Astrocyte (in vitro differentiated cells and primary cell): ENCODE data around the gene SEC31A. TPM values are rescaled to one million over a fixed set of nuclear protein-coding genes. Genes with fewer than 3 reads are reported as not detected.
A peak's percentile ranks its signal among the peaks of the same experiment; 100 is the strongest.

ENCODE experiments used
- DNase-seq: peaks from one replicate; pipeline ENCODE4 v3.0.0-alpha.2; 2010; ENCODE audit warnings: low read depth
- FAIRE-seq: peaks from 2 replicates; lab custom pipeline; 2011; peaks lifted over from hg19 to GRCh38; lab: Jason Lieb, UNC
- H2AFZ ChIP-seq: 2 replicates; pipeline ENCODE4 v1.6.0; 2012; ENCODE audit warnings: low read depth, low read length, inconsistent platforms
- H3K27ac ChIP-seq: 2 replicates; pipeline ENCODE4 v1.5.1; 2011; ENCODE audit warnings: low read depth, low read length, inconsistent platforms
- H3K27me3 ChIP-seq: 2 replicates; pipeline ENCODE4 v1.6.0; 2011; ENCODE audit warnings: low read length, inconsistent platforms; ENCODE audit not compliant: insufficient read depth
- H3K36me3 ChIP-seq: 2 replicates; pipeline ENCODE4 v1.5.1; 2011; ENCODE audit warnings: low read length, inconsistent platforms; ENCODE audit not compliant: insufficient read depth
- H3K4me1 ChIP-seq: 2 replicates; pipeline ENCODE4 v1.5.1; 2011; ENCODE audit warnings: low read length, inconsistent platforms; ENCODE audit not compliant: insufficient read depth
- H3K4me2 ChIP-seq: 2 replicates; pipeline ENCODE4 v1.6.0; 2012; ENCODE audit warnings: low read length, inconsistent platforms
- H3K4me3 ChIP-seq: 2 replicates; pipeline ENCODE4 v1.5.1; 2011; ENCODE audit warnings: low read depth, mild to moderate bottlenecking, low read length, inconsistent platforms; ENCODE audit not compliant: insufficient read depth
- H3K79me2 ChIP-seq: 2 replicates; pipeline ENCODE4 v1.6.0; 2012; ENCODE audit warnings: mild to moderate bottlenecking, low read length, inconsistent platforms; ENCODE audit not compliant: insufficient read depth
- H3K9ac ChIP-seq: 2 replicates; pipeline ENCODE4 v1.6.0; 2012; ENCODE audit warnings: mild to moderate bottlenecking, low read length, inconsistent platforms
- H3K9me3 ChIP-seq: 2 replicates; pipeline ENCODE4 v1.5.1; 2012; ENCODE audit warnings: low read depth, mild to moderate bottlenecking, low read length, inconsistent platforms; ENCODE audit not compliant: insufficient read depth
- H4K20me1 ChIP-seq: 2 replicates; pipeline ENCODE4 v1.6.0; 2012; ENCODE audit warnings: low read length, inconsistent platforms; ENCODE audit not compliant: insufficient read depth
- H3K27ac Mint-ChIP-seq: one replicate; pipeline ENCODE4 v1.8.0; 2021; ENCODE audit warnings: mild to moderate bottlenecking, mixed read lengths; ENCODE audit not compliant: unreplicated experiment
- H3K27me3 Mint-ChIP-seq: one replicate; pipeline ENCODE4 v1.8.0; 2021; ENCODE audit warnings: low read depth, mixed read lengths; ENCODE audit not compliant: unreplicated experiment
- H3K36me3 Mint-ChIP-seq: one replicate; pipeline ENCODE4 v1.8.0; 2021; ENCODE audit warnings: low read depth, mixed read lengths; ENCODE audit not compliant: unreplicated experiment
- H3K4me1 Mint-ChIP-seq: one replicate; pipeline ENCODE4 v1.8.0; 2021; ENCODE audit warnings: low read depth, mixed read lengths; ENCODE audit not compliant: unreplicated experiment
- H3K4me3 Mint-ChIP-seq: one replicate; pipeline ENCODE4 v1.8.0; 2021; ENCODE audit warnings: mild to moderate bottlenecking, moderate library complexity, mixed read lengths; ENCODE audit not compliant: unreplicated experiment
- H3K9me3 Mint-ChIP-seq: one replicate; pipeline ENCODE4 v1.8.0; 2021; ENCODE audit warnings: mild to moderate bottlenecking, mixed read lengths; ENCODE audit not compliant: unreplicated experiment
- CTCF ChIP-seq: IDR thresholded peaks from 2 replicates; pipeline ENCODE4 v1.5.1; 2011; ENCODE audit warnings: low read depth, mild to moderate bottlenecking, inconsistent platforms, low read length, moderate library complexity; ENCODE audit not compliant: insufficient read depth
- EZH2 ChIP-seq: IDR thresholded peaks from 2 replicates; pipeline ENCODE4 v1.6.1; 2012; ENCODE audit warnings: mild to moderate bottlenecking, low read length, inconsistent platforms; ENCODE audit not compliant: insufficient read depth
- total RNA-seq: library from RNA; stranded (reverse); gene quantifications from 2 replicates; pipeline ENCODE4 v1.2.1, GENCODE V29; 2021

SEC31A gene
- total RNA-seq, 1 donor from 2014 or later: 471 TPM

DNA sequence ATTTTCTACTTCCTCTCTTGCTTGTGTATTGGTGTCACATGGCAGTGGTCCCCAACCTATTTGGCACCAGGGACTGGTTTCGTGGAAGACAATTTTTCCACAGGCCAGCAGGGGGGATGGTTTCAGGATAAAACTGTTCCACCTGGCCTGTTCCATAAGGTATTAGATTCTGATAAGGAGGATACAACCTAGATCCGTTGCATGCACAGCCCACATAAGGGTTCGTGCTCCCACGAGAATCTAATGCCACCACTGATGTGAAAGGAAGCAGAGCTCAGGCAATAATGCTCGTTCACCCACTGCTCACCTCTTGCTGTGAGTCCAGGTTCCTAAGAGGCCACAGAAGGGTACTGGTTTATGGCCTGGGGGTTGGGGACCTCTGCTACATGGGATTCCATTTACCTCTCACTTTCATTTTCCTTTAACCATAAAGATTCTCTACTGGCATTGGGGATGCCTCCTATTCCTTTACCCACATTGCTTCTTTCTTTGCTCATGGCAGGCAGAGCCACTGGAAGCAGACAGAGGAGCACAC is 38.1 kb downstream of the SEC31A start:
- Mint-ChIP-seq H3K27ac (no peak overlapping the region), H3K36me3 (peaks cover 29% of the 10 kb centered on the region), H3K27me3 (no peaks in the 10 kb centered on the region), H3K4me3 (no peak overlapping the region), H3K9me3 (no peaks in the 10 kb centered on the region), H3K4me1 (peaks cover 7% of the 10 kb centered on the region)
- Histone ChIP-seq H3K27me3 (no peaks in the 10 kb centered on the region), H3K9me3 (no peaks in the 10 kb centered on the region), H2AFZ (no peak overlapping the region), H3K4me2 (no peak overlapping the region), H3K4me3 (no peak overlapping the region), H3K9ac (no peak overlapping the region), H3K27ac (no peak overlapping the region), H3K79me2 (peaks cover 64% of the 10 kb centered on the region), H3K4me1 (no peaks in the 10 kb centered on the region), H3K36me3 (peaks cover 88% of the 10 kb centered on the region), H4K20me1 (peaks cover 63% of the 10 kb centered on the region)
- FAIRE-seq: no peak
- TF ChIP-seq CTCF (no peak), EZH2 (no peak)
- no peak for DNase-seq

DNA sequence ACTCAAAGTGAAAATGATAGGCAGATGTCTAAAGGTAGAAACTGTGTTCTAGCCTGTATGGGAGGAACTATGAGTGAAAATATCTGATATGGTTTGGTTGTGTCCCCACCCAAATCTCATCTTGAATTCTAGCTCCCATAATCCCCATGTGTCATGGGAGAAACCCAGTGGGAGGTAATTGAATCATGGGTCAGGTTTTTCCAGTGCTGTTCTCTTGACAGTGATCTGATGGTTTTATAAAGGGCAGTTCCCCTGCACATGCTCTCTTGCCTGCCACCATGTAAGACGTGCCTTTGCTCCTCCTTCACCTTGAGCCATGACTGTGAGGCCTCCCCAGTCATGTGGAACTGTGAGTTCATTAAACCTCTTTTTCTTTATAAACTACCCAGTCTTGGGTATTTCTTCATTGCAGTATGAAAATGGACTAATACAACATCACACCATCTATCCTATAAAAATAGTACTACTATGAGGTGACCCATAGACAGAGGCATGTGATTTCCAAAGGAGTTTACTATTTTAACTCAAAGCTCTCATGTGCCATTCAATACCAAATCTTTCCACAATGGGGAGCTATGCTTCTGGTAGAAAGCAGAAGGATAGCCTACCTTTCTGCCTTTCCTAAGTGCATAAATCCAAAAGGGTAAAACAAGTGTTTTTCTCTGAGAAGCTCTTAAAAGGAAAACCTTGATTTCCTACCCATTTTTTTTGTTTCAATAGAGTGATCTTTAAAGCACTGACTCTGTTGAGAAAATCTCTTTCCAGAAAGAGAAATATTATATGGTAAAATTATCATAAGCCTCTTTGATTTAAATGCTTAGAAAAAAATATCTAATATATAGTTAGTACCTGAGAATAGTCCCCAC is 38.8 kb downstream of the SEC31A start:
- peaks cover 7% of the 10 kb centered on the region for H3K4me1 Mint-ChIP-seq
- Histone ChIP-seq H4K20me1 (peaks cover 63% of the 10 kb centered on the region), H3K36me3 (peaks cover 88% of the 10 kb centered on the region), H3K9ac (no peak overlapping the region), H2AFZ (no peak overlapping the region), H3K4me2 (no peak overlapping the region), H3K27ac (no peak overlapping the region), H3K27me3 (no peaks in the 10 kb centered on the region), H3K79me2 (peaks cover 64% of the 10 kb centered on the region), H3K9me3 (no peaks in the 10 kb centered on the region), H3K4me1 (no peaks in the 10 kb centered on the region), H3K4me3 (no peak overlapping the region)
- no peak overlapping the region for H3K27ac Mint-ChIP-seq
- TF ChIP-seq CTCF (peak; percentile 34), EZH2 (no peak)
- no peak overlapping the region for H3K4me3 Mint-ChIP-seq
- no peaks in the 10 kb centered on the region for H3K27me3 Mint-ChIP-seq
- no peaks in the 10 kb centered on the region for H3K9me3 Mint-ChIP-seq
- peak; percentile 8 for DNase-seq
- peaks cover 34% of the 10 kb centered on the region for H3K36me3 Mint-ChIP-seq
- FAIRE-seq: no peak

- H4K20me1 ChIP-seq: peaks cover 67% of the 10 kb centered on the region
- FAIRE-seq: no peak
- Mint-ChIP-seq H3K27me3 (no peaks in the 10 kb centered on the region), H3K36me3 (peaks cover 39% of the 10 kb centered on the region), H3K4me3 (no peak overlapping the region), H3K4me1 (peaks cover 7% of the 10 kb centered on the region), H3K9me3 (no peaks in the 10 kb centered on the region), H3K27ac (no peak overlapping the region)
- H3K9ac ChIP-seq: no peak overlapping the region
- H2AFZ ChIP-seq: no peak overlapping the region
- H3K4me2 ChIP-seq: no peak overlapping the region
- no peak overlapping the region for H3K27ac ChIP-seq
- H3K27me3 ChIP-seq: no peaks in the 10 kb centered on the region
- H3K4me1 ChIP-seq: no peaks in the 10 kb centered on the region
- peaks cover 83% of the 10 kb centered on the region for H3K36me3 ChIP-seq
- no peak for DNase-seq
- no peak for TF ChIP-seq CTCF
- TF ChIP-seq EZH2: no peak
- no peaks in the 10 kb centered on the region for H3K9me3 ChIP-seq
- peaks cover 66% of the 10 kb centered on the region for H3K79me2 ChIP-seq
- no peak overlapping the region for H3K4me3 ChIP-seq
These were observed 39.6 kb downstream of the SEC31A start for GRCh38 chr4:82851318-82851717.
